ENCODE data around the gene KCNJ6.
A peak's percentile ranks its signal among the peaks of the same experiment; 100 is the strongest.
"Not testable (repeated sequence)": the region's sequence is repeated elsewhere in the genome, so short reads cannot be mapped to it uniquely, and the experiment has no call there.

The KCNJ6 gene

GRCh38 chr21:37932936-37933335 is 16.7 kb upstream of the KCNJ6 start:
- H3K27me3 ChIP-seq (ENCODE audit: control insufficient read depth in 1 of 2, insufficient read depth in 1 of 2, low read length in 2 of 2): peaks cover 0 to 7% of the 10 kb centered on the region in 2 experiments
- H3K18ac ChIP-seq (ENCODE audit: low read depth in 1 of 2, low read length in 2 of 2): no peak overlapping the region
- H2BK12ac ChIP-seq (ENCODE audit: low read length in 2 of 2): no peak overlapping the region
- no peak overlapping the region for H4K91ac ChIP-seq (ENCODE audit: low read length)
- H3K4me2 ChIP-seq (ENCODE audit: low read length, poor library complexity, severe bottlenecking): no peak overlapping the region
- no peak overlapping the region for H2AK5ac ChIP-seq (ENCODE audit: low read length, severe bottlenecking)
- no peak overlapping the region for H3K4me3 ChIP-seq (ENCODE audit: insufficient read depth in 1 of 2, low read depth in 1 of 2, low read length in 2 of 2)
- H3K4ac ChIP-seq (ENCODE audit: low read depth in 1 of 2, low read length in 2 of 2): no peak overlapping the region
- H2BK120ac ChIP-seq (ENCODE audit: low read depth, low read length): no peak overlapping the region
- H3K79me1 ChIP-seq (replicated peaks; ENCODE audit: low read length, poor library complexity, severe bottlenecking): no peaks in the 10 kb centered on the region
- no peak overlapping the region for H2AFZ ChIP-seq (ENCODE audit: low read depth, low read length)
- H3K27ac ChIP-seq (ENCODE audit: low read length, poor library complexity, severe bottlenecking): no peak overlapping the region
- H3K23ac ChIP-seq (ENCODE audit: low read length in 2 of 2): no peak overlapping the region
- no peak overlapping the region for H2BK15ac ChIP-seq (ENCODE audit: low read depth, poor library complexity, severe bottlenecking)
- H3K9me3 ChIP-seq (ENCODE audit: control insufficient read depth, low read length): peaks cover 32% of the 10 kb centered on the region
- 96% methylated on average over 1 of the region's 2 CpGs for WGBS
- no peak overlapping the region for H3K14ac ChIP-seq (ENCODE audit: low read length in 2 of 2)
- no peaks in the 10 kb centered on the region for H3K4me1 ChIP-seq (ENCODE audit: control insufficient read depth, insufficient read depth, low read depth, low read length)
- no peak overlapping the region for H3K9ac ChIP-seq (ENCODE audit: low read length)
- no peak overlapping the region for H2BK5ac ChIP-seq (ENCODE audit: low read depth, low read length, poor library complexity, severe bottlenecking)
- no peaks in the 10 kb centered on the region for H3K36me3 ChIP-seq (ENCODE audit: control insufficient read depth in 1 of 2, insufficient read depth in 2 of 2, low read depth in 1 of 2, low read length in 2 of 2)
- DNase-seq: no peak
- no peak overlapping the region for H4K8ac ChIP-seq (ENCODE audit: low read length)

- no peak overlapping the region for H3K14ac ChIP-seq (ENCODE audit: low read length in 2 of 2)
- no peak overlapping the region for H4K8ac ChIP-seq (ENCODE audit: low read length)
- H3K9ac ChIP-seq (ENCODE audit: low read length): no peak overlapping the region
- H3K4ac ChIP-seq (ENCODE audit: low read depth in 1 of 2, low read length in 2 of 2): no peak overlapping the region
- H2BK12ac ChIP-seq (ENCODE audit: low read length in 2 of 2): no peak overlapping the region
- H3K4me1 ChIP-seq (ENCODE audit: control insufficient read depth, insufficient read depth, low read depth, low read length): no peaks in the 10 kb centered on the region
- peaks cover 24% of the 10 kb centered on the region for H3K9me3 ChIP-seq (ENCODE audit: control insufficient read depth, low read length)
- no peak overlapping the region for H2BK15ac ChIP-seq (ENCODE audit: low read depth, poor library complexity, severe bottlenecking)
- no peak for DNase-seq
- H2AFZ ChIP-seq (ENCODE audit: low read depth, low read length): no peak overlapping the region
- H2BK120ac ChIP-seq (ENCODE audit: low read depth, low read length): no peak overlapping the region
- no peak overlapping the region for H2AK5ac ChIP-seq (ENCODE audit: low read length, severe bottlenecking)
- no peak overlapping the region for H3K27ac ChIP-seq (ENCODE audit: low read length, poor library complexity, severe bottlenecking)
- no peaks in the 10 kb centered on the region for H3K79me1 ChIP-seq (replicated peaks; ENCODE audit: low read length, poor library complexity, severe bottlenecking)
- no peak overlapping the region for H3K4me2 ChIP-seq (ENCODE audit: low read length, poor library complexity, severe bottlenecking)
- 80% methylated on average over 3 of the region's 3 CpGs for WGBS
- H4K91ac ChIP-seq (ENCODE audit: low read length): no peak overlapping the region
- no peak overlapping the region for H2BK5ac ChIP-seq (ENCODE audit: low read depth, low read length, poor library complexity, severe bottlenecking)
- peaks cover 0 to 28% of the 10 kb centered on the region in 2 experiments for H3K27me3 ChIP-seq (ENCODE audit: control insufficient read depth in 1 of 2, insufficient read depth in 1 of 2, low read length in 2 of 2)
- H3K18ac ChIP-seq (ENCODE audit: low read depth in 1 of 2, low read length in 2 of 2): no peak overlapping the region
- no peak overlapping the region for H3K23ac ChIP-seq (ENCODE audit: low read length in 2 of 2)
- H3K36me3 ChIP-seq (ENCODE audit: control insufficient read depth in 1 of 2, insufficient read depth in 2 of 2, low read depth in 1 of 2, low read length in 2 of 2): no peaks in the 10 kb centered on the region
- no peak overlapping the region for H3K4me3 ChIP-seq (ENCODE audit: insufficient read depth in 1 of 2, low read depth in 1 of 2, low read length in 2 of 2)
Observed at GRCh38 chr21:37927711-37928110, 11.5 kb upstream of the KCNJ6 start.

GRCh38 chr21:37921091-37921490 is 4.8 kb upstream of the KCNJ6 start:
- WGBS: 75% methylated on average over 2 of the region's 3 CpGs
- Histone ChIP-seq H2AK5ac (ENCODE audit: low read length, severe bottlenecking) (no peak overlapping the region), H3K9ac (ENCODE audit: low read length) (no peak overlapping the region), H3K4ac (ENCODE audit: low read depth in 1 of 2, low read length in 2 of 2) (no peak overlapping the region), H3K27ac (ENCODE audit: low read length, poor library complexity, severe bottlenecking) (peak overlapping the region; percentile 55), H3K79me1 (replicated peaks; ENCODE audit: low read length, poor library complexity, severe bottlenecking) (no peaks in the 10 kb centered on the region), H3K9me3 (ENCODE audit: control insufficient read depth, low read length) (no peaks in the 10 kb centered on the region), H2AFZ (ENCODE audit: low read depth, low read length) (no peak overlapping the region), H4K8ac (ENCODE audit: low read length) (no peak overlapping the region), H3K36me3 (ENCODE audit: control insufficient read depth in 1 of 2, insufficient read depth in 2 of 2, low read depth in 1 of 2, low read length in 2 of 2) (no peaks in the 10 kb centered on the region), H3K4me2 (ENCODE audit: low read length, poor library complexity, severe bottlenecking) (no peak overlapping the region), H2BK15ac (ENCODE audit: low read depth, poor library complexity, severe bottlenecking) (no peak overlapping the region), H3K27me3 (ENCODE audit: control insufficient read depth in 1 of 2, insufficient read depth in 1 of 2, low read length in 2 of 2) (peaks cover 0 to 64% of the 10 kb centered on the region in 2 experiments), H3K23ac (ENCODE audit: low read length in 2 of 2) (no peak overlapping the region), H3K4me3 (ENCODE audit: insufficient read depth in 1 of 2, low read depth in 1 of 2, low read length in 2 of 2) (no peak overlapping the region), H3K14ac (ENCODE audit: low read length in 2 of 2) (no peak overlapping the region), H2BK5ac (ENCODE audit: low read depth, low read length, poor library complexity, severe bottlenecking) (no peak overlapping the region), H4K91ac (ENCODE audit: low read length) (no peak overlapping the region), H3K18ac (ENCODE audit: low read depth in 1 of 2, low read length in 2 of 2) (no peak overlapping the region), H2BK120ac (ENCODE audit: low read depth, low read length) (no peak overlapping the region), H3K4me1 (ENCODE audit: control insufficient read depth, insufficient read depth, low read depth, low read length) (peaks cover 10% of the 10 kb centered on the region), H2BK12ac (ENCODE audit: low read length in 2 of 2) (no peak overlapping the region)
- DNase-seq: no peak

GRCh38 chr21:37920302-37920701 is 4.0 kb upstream of the KCNJ6 start:
- H3K27ac ChIP-seq (ENCODE audit: low read length, poor library complexity, severe bottlenecking); H3K4me3 ChIP-seq (ENCODE audit: insufficient read depth in 1 of 2, low read depth in 1 of 2, low read length in 2 of 2); H3K9me3 ChIP-seq (ENCODE audit: control insufficient read depth, low read length); H3K79me1 ChIP-seq (replicated peaks; ENCODE audit: low read length, poor library complexity, severe bottlenecking); H2BK12ac ChIP-seq (ENCODE audit: low read length in 2 of 2); H3K18ac ChIP-seq (ENCODE audit: low read depth in 1 of 2, low read length in 2 of 2); H4K8ac ChIP-seq (ENCODE audit: low read length); H3K4ac ChIP-seq (ENCODE audit: low read depth in 1 of 2, low read length in 2 of 2); H2BK15ac ChIP-seq (ENCODE audit: low read depth, poor library complexity, severe bottlenecking); H3K36me3 ChIP-seq (ENCODE audit: control insufficient read depth in 1 of 2, insufficient read depth in 2 of 2, low read depth in 1 of 2, low read length in 2 of 2); H3K23ac ChIP-seq (ENCODE audit: low read length in 2 of 2); DNase-seq; H4K91ac ChIP-seq (ENCODE audit: low read length); H2BK120ac ChIP-seq (ENCODE audit: low read depth, low read length); H3K14ac ChIP-seq (ENCODE audit: low read length in 2 of 2); H3K4me2 ChIP-seq (ENCODE audit: low read length, poor library complexity, severe bottlenecking); H2AFZ ChIP-seq (ENCODE audit: low read depth, low read length); H3K9ac ChIP-seq (ENCODE audit: low read length); H2BK5ac ChIP-seq (ENCODE audit: low read depth, low read length, poor library complexity, severe bottlenecking): not testable (repeated sequence)
- 88% methylated on average over 8 of the region's 8 CpGs for whole genome bisulfite sequencing
- peaks cover 0 to 66% of the 10 kb centered on the region in 2 experiments for H3K27me3 ChIP-seq (ENCODE audit: control insufficient read depth in 1 of 2, insufficient read depth in 1 of 2, low read length in 2 of 2)
- peaks cover 14% of the 10 kb centered on the region for H3K4me1 ChIP-seq (ENCODE audit: control insufficient read depth, insufficient read depth, low read depth, low read length)
- H2AK5ac ChIP-seq (ENCODE audit: low read length, severe bottlenecking): peak overlapping the region; percentile 43

All from mesenchymal stem cell (in vitro differentiated cells and primary cell).